H1 (cell line): ENCODE measurements around the gene LHX2.

Experiments used
- HDAC2 ChIP-seq, 2 experiments: fragments of 300-600 bp in 1 of 2; sonication (generic) in 1 of 2; IDR thresholded peaks; 2 replicates each; pipeline ENCODE4 v1.6.1; 2011 to 2012; ENCODE audit warnings: low read depth in 2 of 2, low read length in 2 of 2, mild to moderate bottlenecking in 2 of 2, moderate library complexity in 2 of 2, borderline replicate concordance in 1 of 2, inconsistent platforms in 1 of 2
- ZNF274 ChIP-seq: IDR thresholded peaks from 2 replicates; pipeline ENCODE4 v1.7.0; 2012; ENCODE audit warnings: low read length, borderline replicate concordance; ENCODE audit errors: extremely low read depth

DNA sequence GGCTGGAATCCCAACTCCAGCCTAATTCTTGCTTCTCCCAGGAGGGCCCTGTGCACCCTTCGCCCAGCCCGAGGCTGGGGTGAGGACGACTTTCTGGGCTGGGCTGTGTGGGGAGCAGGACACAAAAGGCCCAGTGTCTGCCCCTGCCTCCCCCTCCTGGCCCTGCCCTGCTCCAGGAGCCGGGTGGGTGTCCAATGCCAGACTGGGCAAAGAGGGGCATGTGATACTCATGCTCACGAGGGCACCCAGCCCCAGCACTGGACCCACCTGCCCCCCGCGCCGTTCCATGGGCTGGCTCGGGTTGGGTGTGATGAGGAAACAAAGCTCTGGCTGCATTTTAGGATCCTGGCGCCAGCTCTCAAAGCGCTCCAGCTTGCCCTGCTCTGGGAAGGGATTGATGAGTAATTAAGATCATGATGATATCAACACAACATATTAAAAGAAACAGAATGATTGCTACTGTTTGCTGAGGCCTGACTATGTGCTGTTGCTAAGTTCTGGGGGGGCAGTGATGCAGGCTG lies 30.7 kb downstream of the LHX2 start:
- TF ChIP-seq ZNF274 = no peak
- no peak for TF ChIP-seq HDAC2 (IDR thresholded peaks at IDR 0.05; ENCODE audit: borderline replicate concordance in 1 of 2, low read depth in 2 of 2, low read length in 2 of 2)
